Skeletal muscle cell (primary cell): Measurements from ENCODE around the gene MZB1.
"Not testable (repeated sequence)": the region's sequence is repeated elsewhere in the genome, so short reads cannot be mapped to it uniquely, and the experiment has no call there.

Source experiments
- DNase-seq: peaks from one replicate; pipeline ENCODE4 v3.0.0-alpha.2; 2010; ENCODE audit warnings: low read depth
- H3K4me3 ChIP-seq: 2 replicates; pipeline ENCODE4 v1.5.1; 2011; ENCODE audit warnings: low read depth, mild to moderate bottlenecking, control low read depth, low read length, moderate library complexity

Gene MZB1

DNA sequence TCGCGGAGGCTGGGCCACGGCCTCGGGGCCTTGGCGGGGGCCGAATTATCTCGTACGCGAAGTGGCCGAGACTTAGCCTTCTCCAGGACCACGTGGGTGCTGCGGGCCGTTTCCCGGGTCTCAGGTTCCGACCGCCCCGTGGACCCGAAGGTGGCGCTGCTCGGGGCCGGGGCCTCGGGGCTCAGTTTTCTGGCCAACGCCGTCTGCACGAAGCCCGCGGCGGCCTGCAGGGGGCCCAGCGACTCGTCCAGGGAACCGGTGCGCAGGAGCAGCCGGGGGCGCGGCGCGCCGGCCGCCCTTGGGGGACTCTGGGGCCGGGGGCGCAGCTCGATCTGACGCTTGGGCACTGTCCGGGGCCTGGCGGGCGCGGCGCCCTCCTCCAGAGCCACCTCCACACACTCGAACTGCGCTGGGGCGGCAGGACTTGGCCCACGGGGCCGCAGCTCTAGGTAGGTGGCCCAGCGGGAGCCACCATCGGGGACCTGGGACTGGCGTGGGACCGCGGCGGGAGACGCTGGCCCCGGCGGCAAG, 4.5 kb upstream of the MZB1 start:
- peak overlapping the region; percentile 38 for H3K4me3 ChIP-seq
- no peak for DNase-seq

DNA sequence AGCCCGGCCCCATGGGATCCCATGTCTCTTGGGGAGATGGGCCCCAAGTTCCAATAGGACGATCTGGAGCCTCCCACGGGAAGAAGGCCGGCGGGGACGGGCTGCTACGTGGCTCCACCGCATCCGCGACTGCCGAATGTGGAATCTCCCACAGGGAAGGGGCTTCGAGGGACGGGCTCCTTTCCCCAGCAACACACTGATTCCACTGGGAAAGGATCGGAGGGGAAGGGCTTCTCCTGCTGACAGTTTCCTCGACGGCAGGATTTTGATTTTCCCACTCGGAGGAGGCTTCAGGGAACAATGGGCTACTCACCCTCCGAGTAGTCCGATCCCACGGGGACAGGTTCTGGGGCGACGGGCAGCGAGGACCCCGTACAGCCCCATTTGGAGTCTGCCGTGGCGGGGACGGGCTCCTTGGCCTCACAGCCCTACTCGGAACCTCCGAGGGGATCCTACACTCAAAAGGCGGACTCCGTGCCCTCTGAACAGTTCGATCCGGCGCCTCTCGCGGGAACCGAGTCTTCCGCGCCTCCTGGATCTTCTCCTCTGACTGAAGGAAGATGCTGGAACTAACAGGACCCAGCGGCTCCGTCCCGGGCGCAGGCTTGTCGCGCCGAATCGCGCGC, 3.9 kb upstream of the MZB1 start:
- H3K4me3 ChIP-seq = peak overlapping the region; percentile 38

DNA sequence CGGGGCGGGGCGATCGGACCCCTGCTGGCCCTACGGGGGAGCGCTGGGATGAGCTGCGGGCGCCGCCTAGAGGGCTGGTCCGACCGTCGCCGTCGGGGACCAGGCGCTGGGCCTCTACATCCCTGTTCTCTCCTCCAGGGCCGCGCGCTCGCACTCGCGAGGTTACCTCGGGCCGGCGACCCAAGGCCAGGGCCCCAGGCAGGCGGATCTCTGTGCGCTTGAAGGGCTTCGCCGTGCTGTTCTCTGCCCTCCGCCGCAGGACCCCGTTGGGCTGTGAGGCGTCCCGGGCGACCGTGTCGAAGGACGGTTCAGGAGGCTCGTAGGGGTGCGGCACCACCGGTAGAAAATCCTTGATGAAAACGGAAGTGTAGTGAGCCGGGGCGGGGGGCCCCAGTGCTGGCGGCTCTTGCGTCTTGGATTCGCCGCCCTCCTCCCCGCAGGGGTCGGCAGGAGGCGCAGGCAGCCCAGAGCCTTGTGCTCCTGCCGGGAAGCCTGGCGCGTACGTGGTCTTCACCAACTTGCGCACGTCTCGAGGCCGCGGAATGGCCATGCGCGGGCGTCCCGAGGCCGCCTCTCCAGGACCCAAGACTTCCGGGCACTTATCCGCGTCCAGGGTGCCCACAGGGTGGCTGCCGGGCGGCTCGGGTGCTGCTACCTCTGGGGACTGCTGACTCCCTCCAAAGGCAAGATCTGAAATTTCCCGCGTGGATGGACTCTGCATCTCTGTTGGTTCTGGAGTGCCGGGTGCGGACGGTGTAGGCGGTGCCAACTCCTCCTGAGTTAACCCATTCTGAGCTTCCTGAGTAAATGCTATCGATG, 3.2 kb upstream of the MZB1 start:
- peak overlapping the region; percentile 38 for H3K4me3 ChIP-seq
- no peak for DNase-seq

More for the DNA sequence above, 3.9 kb upstream of the MZB1 start:
- no peak for DNase-seq

DNA sequence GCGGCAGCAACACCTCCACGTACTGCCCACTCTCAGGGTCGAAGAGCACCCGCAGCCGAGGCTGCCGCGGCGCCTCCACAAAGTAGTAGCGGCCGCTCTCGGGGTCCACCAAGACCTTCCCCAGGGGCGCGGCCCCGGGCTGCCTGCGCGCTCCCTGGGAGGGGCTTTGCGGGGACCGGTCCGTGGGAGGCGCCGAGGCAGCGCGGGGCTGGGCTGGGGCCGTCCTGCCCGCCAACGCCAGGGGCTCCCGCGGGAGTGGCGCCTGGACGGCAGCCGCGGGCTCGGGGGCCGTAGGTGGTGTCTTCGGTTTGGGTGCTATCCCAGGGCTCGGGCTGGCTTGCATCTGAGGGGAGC, 2.6 kb upstream of the MZB1 start:
- H3K4me3 ChIP-seq = no peak overlapping the region
- no peak for DNase-seq

DNA sequence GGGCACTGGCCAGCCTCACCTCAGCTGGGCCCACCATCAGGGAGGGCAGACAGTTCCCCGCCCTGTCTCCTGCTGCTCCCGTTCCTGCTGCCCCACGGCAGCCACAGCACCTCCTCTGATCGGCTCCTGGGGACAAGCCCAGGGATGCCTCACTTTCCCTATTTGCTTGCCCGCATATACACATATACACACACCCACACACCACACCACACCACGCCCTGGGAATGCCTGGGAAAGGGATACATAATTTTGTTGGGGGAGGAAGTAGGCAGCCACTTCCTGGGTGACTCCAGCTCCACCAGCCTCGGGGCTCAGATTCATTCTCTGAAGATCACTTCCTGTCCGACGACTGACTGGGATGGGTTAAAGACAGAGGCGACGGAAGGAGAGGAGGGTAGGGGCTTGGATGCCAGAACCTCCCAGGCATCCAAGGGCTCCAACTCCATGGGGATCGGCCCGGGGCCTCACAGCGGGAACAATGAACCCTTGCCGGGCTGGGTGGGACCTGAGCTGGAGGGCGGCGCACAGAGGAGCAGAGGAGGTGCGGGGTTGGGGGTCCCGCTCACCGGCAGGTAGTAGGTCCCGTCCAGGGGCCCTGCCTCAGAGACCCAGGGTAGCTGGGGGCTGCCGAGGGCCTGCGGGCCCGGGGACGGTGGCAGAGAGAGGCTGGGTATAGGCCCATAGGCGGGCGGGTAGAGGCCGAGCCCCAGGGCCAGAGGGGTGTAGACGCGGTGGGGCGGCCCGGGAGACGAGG, 2.0 kb upstream of the MZB1 start:
- no peak overlapping the region for H3K4me3 ChIP-seq
- DNase-seq = no peak

DNA sequence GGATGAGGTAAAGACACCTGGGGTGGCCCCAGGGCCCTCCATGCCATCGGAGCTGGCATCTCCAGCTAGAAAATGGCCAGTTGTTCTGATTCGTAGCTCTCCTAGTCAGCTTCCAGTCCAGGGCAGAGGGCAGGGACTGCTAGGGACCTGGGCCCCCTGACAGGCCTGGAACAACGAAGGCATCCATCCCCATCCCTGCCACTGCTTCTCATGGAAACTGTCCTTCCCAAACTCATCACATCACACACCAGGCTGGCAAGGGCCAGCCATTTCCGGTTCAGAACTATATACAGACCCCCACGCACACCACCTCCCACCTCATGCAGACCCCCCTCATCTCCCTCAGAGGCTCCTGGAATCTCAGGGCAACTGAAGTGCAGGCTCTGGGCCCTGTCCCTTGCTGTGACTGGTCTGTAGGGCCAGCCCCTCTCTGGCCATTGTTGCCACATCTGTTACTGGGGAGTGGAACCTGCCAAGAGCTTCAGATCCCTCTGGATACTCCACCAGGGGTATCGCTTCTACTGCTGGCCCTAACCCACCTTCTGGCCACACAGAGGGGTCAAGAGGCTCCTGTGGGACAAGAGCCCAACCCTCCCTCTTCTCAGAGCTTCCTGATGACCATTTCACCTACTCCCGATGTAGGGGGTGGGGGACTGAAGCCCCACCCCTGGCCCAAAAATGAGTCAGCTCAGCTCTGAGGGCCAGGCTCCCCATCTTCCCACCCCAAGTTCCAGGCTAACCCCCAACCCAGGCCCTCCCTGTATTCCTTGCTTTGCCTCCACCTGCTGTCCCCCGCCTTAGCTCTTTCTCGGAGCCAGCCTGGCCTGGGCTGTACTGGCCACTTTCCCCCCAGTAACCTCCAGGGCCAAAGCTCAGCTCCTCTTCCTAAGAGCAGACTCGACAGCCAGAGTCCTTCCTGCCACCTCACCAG, 1.2 kb upstream of the MZB1 start:
- DNase-seq = no peak
- H3K4me3 ChIP-seq = no peak overlapping the region

DNA sequence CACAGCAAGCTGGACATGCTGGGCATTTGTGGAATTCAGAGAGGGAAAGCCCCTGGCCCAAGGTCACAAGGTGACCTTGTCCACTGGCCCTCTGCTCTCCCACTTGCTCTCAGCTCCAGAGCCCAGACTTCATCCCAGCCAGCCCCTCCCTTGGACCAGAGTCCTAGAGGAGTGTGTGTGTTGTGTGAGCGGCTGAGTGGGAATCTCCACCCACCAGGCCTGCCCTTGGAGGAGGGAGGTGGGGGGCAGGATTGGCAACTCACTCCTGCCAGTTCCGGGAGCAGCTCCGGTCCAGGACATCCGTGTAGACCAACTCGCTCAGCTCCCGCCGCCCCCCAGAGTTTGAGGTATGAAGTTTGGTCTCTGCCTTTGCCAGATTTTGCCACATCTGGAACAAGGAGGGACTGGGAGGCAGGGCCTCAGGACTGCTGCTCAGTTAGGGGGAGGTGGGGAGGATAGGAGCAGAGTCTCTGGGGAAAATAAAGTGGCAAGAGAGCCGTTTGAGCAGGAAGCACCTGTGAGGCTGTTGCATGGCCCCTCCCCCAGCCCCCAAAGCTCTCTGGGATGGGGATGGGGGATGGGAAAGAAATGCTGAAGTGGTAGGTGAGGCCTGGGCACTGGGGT, 1.4 kb downstream of the MZB1 start:
- DNase-seq = no peak
- no peak overlapping the region for H3K4me3 ChIP-seq

DNA sequence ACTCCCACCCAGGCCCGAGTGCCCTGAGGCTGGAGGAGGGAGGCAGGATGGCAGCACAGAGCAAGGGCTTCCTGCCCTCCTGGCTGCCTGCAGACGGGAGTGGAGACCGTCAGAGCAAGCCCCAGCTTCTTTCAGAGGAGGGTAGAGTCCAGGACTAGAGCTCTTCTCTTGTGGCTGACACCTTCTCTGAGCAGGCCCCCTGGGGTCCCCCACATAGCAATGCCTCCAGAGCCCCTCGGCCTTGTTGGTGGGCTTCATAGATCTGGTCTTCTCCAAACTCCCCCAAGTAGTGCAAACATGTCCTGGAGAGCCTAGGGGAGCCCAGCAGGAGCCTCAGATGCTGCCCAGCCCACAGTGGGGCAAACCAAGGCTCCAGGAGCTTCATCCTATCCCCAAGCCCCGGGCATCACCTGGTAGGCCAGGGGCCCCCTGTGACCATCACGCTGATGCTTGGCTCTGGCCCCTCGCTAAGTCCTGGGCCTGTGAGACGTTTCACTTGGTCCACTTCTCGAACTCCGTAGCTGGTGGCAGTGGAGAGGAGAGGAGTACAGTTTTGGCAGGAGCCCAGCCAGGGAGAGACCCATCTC, 2.0 kb downstream of the MZB1 start:
- no peak overlapping the region for H3K4me3 ChIP-seq

DNA sequence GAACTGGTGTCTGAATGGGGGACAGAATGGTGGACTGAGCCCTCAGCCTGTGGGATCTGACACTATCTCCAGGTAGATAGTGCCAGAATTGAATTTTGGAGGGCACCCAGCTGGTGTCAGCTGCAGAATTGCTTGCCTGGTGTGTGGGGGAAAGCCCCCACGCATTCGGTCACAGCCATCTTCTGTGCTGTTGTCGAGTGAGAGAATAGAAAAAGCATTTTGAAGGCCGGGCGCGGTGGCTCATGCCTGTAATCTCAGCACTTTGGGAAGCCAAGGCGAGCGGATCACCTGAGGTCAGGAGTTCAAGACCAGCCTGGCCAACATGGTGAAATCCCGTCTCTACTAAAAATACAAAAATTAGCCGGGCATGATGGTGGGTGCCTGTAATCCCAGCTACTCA, 2.8 kb downstream of the MZB1 start:
- H3K4me3 ChIP-seq, DNase-seq: not testable (repeated sequence)

More for the DNA sequence above, 2.0 kb downstream of the MZB1 start:
- DNase-seq = no peak

DNA sequence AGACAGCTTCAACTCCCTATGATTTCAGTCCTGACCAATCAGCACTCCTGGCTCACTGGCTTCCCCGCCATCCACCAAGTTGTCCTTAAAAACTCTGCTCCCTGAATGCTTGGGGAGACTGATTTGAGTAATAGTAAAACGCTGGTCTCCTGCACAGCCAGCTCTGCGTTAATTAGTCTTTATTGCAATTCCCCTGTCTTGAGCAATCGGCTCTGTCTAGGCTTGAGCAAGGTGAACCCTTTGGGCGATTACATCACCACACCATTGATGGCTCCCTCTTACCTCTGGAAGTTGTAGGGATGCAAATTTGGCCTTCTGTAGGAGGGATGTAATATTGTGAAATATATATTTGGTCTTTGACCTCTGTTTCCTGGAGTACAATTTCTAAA, 3.7 kb downstream of the MZB1 start:
- H3K4me3 ChIP-seq = no peak overlapping the region
- no peak for DNase-seq

DNA sequence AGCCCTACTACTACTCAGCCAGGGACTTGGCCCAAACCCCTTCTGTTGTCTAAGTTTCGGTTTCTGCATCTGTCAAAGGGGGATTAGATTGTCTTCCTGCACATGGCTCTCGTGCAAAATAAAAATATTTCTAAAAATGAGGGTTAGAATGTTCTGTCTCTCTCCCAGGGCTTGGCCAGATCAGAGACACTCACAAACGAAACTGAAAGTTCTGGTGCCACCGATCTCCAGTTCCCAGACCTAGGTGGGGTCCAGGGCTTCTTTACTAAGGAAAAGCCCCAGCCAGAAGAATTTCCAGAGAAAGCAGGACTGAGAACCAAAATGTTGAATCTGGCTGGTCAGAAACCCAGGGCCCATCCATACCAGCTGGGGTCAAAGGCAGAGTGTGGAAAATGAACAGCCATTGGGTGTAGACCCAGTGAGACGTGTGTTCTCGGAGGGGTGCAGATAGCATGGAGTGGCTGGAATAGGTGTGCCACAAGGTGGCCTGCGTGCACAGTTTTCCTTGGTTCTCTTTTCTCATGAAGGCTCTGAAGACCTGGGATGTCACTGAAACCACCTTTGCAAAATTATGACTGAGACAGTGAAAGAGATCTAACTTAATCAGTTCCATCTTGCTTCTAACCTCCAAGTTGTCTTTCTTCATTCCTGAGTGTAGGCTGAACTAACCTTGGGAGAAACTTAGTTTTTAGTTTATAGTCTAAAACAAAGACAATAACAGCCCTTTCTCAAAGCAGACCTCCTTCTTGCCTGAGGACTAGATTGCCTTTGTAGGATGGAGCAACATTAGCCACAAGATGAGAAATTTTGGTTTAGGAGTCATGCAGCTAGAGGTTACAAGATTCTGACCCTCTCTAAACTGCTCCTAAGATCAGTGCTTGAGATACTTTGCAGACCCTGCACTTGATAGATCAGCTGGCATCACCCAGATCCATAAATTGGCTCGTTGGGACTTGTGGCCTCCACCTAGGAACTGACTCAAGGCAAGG, 4.4 kb downstream of the MZB1 start:
- no peak overlapping the region for H3K4me3 ChIP-seq
- DNase-seq = no peak

DNA sequence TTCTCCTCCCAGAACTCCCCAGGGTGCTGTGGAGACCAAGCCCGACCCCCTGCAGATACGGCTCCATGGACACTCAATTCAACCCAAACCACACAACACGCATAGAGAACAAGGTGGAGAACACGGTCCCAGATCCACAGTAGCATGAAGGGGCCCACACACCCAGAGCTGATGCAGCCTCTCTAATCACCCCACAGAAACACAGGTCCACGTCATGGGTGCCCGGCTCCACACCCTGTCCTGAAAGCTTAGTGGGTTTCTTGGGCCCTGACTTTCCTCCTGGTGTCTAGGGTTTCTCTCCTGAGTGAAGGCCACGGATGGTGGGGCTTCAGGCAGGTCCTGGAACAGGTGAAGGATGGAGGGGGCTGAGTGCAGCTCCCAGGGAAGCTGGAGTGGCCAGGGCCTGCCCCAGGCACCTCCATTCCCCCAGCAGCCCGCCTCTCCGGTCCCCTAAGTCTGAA, 5.1 kb downstream of the MZB1 start:
- DNase-seq = no peak
- no peak overlapping the region for H3K4me3 ChIP-seq

DNA sequence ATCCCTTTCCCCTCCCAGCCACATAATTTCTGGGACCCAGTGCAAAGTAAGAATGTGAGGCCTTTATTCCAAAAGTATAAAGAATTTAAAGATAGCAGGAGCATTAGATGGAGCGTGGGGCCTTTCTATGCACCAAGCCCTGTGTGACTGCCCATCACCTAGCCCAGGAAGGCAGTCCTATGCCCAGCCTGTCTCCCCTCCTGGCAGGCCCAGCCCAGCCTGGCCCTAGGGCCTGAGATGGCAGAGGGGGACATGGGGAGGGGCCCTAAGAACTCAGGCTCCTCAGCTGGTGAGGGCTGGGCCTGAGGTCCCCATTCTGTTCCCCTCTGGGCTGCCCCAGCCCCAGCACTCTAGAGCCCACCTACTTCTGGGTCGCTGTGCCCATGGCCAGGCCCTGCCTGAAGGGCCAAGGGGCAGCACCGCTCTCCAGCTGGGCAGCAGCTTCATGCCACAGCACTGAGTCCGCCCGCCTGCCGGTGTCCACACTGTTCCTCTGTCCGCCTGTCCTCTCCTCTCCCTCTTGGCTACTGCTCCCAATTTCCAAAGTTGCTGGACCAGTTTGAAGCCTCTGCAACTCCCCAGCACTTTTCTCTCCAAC, 5.6 kb downstream of the MZB1 start:
- DNase-seq = no peak
- no peak overlapping the region for H3K4me3 ChIP-seq

DNA sequence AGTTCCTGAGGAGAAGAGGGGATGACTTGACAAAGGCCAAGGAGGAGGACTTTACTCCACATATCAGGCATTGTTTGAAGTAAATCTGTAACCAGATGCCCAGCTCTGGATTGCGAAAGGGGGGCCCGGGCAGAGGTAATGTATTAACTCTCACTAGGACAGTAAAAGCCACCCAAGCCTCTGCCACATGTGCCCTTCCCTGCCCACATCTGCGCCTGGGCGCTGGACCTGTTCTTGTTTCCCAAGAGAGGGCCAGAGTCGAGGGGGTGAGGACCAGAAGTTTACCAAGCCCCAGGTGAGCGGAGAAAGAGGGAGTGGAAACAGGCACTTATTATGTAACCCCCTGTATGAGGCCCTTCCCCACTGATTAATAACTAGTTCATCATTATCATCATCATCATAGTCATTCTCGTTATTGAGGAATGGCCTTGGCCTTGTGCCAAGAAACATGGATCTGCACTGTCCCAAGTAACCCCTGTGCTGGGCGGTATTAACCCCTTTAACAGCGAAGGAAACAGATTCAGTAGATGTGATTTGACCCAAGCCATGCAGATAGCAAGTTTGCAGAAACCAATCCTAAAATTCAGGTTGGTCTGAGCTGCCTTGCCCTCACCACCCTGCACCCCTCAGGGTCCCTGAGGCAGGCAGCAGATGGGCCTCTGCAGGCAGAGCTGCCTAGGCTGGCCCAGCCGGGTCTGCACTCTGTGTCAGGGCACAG, 6.3 kb downstream of the MZB1 start, which contains the start of gene SLC23A1:
TSS of gene SLC23A1 (minus strand) at position 23 of the 718 bp plus-strand sequence. CDS start 44 bp downstream, outside the sequence.
- no peak within 1 kb of the TSS for H3K4me3 ChIP-seq
- DNase-seq = no peak

DNA sequence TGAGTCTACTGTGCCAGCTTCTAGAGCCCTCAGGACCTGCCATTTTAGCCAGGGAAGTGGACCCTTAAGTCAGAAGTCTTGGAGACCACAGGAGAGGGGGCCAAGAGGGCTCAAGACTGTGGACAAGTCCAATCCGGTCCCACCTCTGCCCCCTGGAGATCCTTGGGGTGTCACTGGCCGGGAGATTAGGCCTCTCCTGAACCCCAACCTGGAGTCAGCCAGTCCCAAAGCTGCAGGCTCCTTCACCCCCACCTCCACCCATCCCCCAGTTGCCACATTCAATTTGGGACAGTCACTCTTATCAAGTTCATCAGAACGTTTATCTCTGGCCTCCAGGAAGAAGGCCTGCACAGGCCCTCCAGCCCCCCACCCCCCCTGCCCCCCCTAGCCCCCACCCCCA, 6.9 kb downstream of the MZB1 start:
- no peak overlapping the region for H3K4me3 ChIP-seq
- no peak for DNase-seq
